GM21825 (cell line): Measurements from ENCODE around the gene ZNF655.
"Not testable (repeated sequence)": the region's sequence is repeated elsewhere in the genome, so short reads cannot be mapped to it uniquely, and the experiment has no call there.

ENCODE experiments used
- ATAC-seq: cut with Tn5 transposase; IDR thresholded peaks from one replicate; pipeline ENCODE4 v1.9.1; 2021; ENCODE audit warnings: mild to moderate bottlenecking, moderate library complexity; ENCODE audit not compliant: unreplicated experiment

ZNF655 gene

GRCh38 chr7:99558306-99559174 is at the start of gene ZNF655:
Gene ZNF655, plus strand, starts transcription at chr7:99558642. Its CDS starts 1,918 bp downstream, at chr7:99560560.
- peak; percentile 66 for ATAC-seq

GRCh38 chr7:99514050-99514449 is 44.4 kb upstream of the ZNF655 start:
- no peak for ATAC-seq

- ATAC-seq = no peak
Observed at GRCh38 chr7:99521399-99521798, 37.0 kb upstream of the ZNF655 start.

GRCh38 chr7:99525713-99526440 is 32.6 kb upstream of the ZNF655 start:
- ATAC-seq = no peak

GRCh38 chr7:99531354-99531765 is 27.1 kb upstream of the ZNF655 start:
- ATAC-seq = no peak

GRCh38 chr7:99535667-99536066 is 22.8 kb upstream of the ZNF655 start:
- ATAC-seq = no peak

GRCh38 chr7:99539213-99539811 is 19.1 kb upstream of the ZNF655 start:
- ATAC-seq = no peak

- no peak for ATAC-seq
Observed at GRCh38 chr7:99540542-99540941, 17.9 kb upstream of the ZNF655 start.

GRCh38 chr7:99541212-99541611 is 17.2 kb upstream of the ZNF655 start:
- no peak for ATAC-seq

GRCh38 chr7:99543081-99543671 is 15.3 kb upstream of the ZNF655 start:
- ATAC-seq = no peak

GRCh38 chr7:99543916-99544315 is 14.5 kb upstream of the ZNF655 start:
- ATAC-seq = no peak

- ATAC-seq = not testable (repeated sequence)
Observed at GRCh38 chr7:99545308-99545707, 13.1 kb upstream of the ZNF655 start.

- ATAC-seq = not testable (repeated sequence)
Observed at GRCh38 chr7:99549545-99549944, 8.9 kb upstream of the ZNF655 start.

GRCh38 chr7:99551334-99551733 is 7.1 kb upstream of the ZNF655 start:
- no peak for ATAC-seq

- peak; percentile 97 for ATAC-seq
Observed at GRCh38 chr7:99551767-99552463, 6.5 kb upstream of the ZNF655 start, which contains the start of gene FAM200A. Gene FAM200A, minus strand, starts transcription at chr7:99552114. Its CDS starts 3,707 bp downstream, at chr7:99548407.

GRCh38 chr7:99553039-99553438 is 5.4 kb upstream of the ZNF655 start:
- no peak for ATAC-seq

- ATAC-seq = no peak
Observed at GRCh38 chr7:99554939-99555338, 3.5 kb upstream of the ZNF655 start.

GRCh38 chr7:99557196-99557607 is 1.2 kb upstream of the ZNF655 start:
- ATAC-seq = no peak

- peak; percentile 29 for ATAC-seq
Observed at GRCh38 chr7:99557940-99558305, 519 bp upstream of the ZNF655 start.

- ATAC-seq = no peak
Observed at GRCh38 chr7:99559175-99559915, 903 bp downstream of the ZNF655 start.
